Measurements from ENCODE around the gene BRIX1.
A peak's percentile ranks its signal among the peaks of the same experiment; 100 is the strongest.

Gene BRIX1, protein sequence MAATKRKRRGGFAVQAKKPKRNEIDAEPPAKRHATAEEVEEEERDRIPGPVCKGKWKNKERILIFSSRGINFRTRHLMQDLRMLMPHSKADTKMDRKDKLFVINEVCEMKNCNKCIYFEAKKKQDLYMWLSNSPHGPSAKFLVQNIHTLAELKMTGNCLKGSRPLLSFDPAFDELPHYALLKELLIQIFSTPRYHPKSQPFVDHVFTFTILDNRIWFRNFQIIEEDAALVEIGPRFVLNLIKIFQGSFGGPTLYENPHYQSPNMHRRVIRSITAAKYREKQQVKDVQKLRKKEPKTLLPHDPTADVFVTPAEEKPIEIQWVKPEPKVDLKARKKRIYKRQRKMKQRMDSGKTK

DNA sequence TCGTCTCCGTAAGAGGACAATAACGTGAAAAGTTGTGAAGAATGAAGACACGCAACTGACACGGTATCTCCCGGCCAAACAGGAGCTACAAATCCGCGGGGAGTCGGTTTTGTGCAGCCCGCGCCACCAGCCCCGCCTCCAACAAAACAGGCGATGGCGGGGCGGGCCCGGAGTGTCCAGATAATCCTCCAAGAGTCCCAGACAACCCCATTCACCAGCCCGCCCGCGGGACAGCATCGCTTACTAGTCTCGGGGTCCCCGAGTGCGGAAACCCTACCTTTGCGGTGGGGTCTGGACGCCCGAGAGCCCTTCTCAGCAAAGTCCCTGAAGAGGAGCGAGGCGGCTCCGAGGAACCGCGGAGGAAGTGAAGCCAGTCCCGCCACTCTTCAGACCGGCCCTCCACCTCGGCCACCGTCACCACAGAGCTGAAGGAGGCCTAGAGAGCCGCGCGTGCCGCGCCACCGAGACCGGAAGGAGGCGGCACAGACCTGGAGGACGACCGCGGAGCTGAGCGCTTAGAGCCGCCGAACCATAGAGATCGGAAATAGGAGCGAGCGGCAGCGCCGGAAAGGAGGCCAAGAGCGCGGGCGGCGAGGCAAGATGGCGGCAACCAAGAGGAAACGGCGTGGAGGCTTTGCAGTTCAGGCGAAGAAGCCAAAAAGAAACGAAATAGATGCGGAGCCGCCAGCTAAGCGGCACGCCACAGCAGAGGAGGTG lies at the start of gene BRIX1, which contains the start of gene RAD1:
Gene BRIX1 (plus strand): TSS at position 573 of the 717 bp plus-strand sequence. CDS start 28 bp downstream, at position 601.
Gene RAD1 (minus strand): TSS at position 366 of the 717 bp plus-strand sequence. CDS start 612 bp downstream, outside the sequence.
- DNase-seq, result peak; percentile 99

- no peak for DNase-seq
These were observed 48.5 kb upstream of the BRIX1 start for GRCh38 chr5:34866989-34867471.

DNA sequence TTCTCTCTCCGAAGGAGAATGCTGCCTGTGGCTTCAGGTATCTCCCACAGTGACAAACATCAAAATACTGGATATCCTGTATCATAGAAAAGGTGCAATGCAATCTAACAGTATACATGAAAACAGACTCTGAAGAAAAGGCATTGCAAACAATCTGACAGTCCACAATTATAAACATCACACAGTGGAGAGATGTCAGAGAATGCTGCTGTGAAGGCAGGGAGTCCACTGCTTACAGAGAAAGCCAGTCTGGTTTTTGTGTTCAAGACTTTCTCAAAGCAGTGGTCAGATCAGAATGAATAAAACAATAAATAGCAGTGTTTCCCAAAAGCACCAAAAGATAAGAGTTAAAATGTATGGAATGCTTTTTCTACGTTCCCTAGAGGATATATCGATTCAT lies 47.9 kb upstream of the BRIX1 start:
- no peak for DNase-seq

- DNase-seq, result no peak
These were observed 46.7 kb upstream of the BRIX1 start for GRCh38 chr5:34868791-34869190.

- no peak for DNase-seq
These were observed 46.3 kb upstream of the BRIX1 start for GRCh38 chr5:34869256-34869655.

- DNase-seq, result no peak
These were observed 45.1 kb upstream of the BRIX1 start for GRCh38 chr5:34870382-34870781.

- DNase-seq, result no peak
These were observed 39.2 kb upstream of the BRIX1 start for GRCh38 chr5:34876275-34876674.

- no peak for DNase-seq
These were observed 34.3 kb upstream of the BRIX1 start for GRCh38 chr5:34881246-34881645.

GRCh38 chr5:34886392-34887119 lies 29.0 kb upstream of the BRIX1 start:
- DNase-seq, result no peak

GRCh38 chr5:34889394-34889793 lies 26.1 kb upstream of the BRIX1 start:
- DNase-seq, result no peak

DNA sequence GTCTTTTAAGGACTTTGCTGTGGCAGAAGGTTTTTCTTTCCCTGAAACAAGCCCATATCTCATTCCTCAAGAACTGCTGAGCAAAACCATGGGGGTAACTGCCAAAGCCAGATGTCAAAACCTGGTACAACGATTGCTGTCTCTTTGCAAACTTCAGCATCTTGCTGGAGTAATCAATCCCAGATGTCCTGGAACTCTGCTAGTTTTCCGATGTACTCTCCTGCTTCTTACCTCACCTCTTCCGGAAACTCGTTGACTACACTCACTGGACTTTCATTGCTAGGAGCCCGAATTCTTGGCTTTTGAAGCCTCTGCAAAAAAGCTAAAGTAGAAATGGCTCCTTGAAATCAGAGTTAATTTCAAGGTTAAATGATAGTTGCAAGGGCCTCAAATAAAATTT lies 23.5 kb upstream of the BRIX1 start:
- DNase-seq, result peak; percentile 82

- no peak for DNase-seq
These were observed 23.1 kb upstream of the BRIX1 start for GRCh38 chr5:34892414-34892813.

DNA sequence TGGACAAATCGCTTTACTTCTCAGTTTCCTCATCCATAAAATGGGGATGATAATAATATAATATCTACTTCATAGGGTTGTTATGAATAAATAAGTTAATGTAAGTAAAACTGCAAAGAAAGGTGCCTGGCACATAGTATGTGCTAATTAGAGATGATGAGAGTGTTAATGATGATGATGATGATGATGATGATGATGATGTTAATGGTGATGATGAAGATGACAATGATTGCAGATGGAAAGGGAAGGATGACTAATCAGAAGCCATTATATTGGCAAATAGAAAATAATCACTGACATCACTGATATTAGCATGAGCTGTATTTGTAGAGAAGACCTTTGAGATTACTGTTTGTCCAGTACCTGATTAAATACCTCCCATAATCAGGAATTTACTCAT lies 20.8 kb upstream of the BRIX1 start:
- DNase-seq, result no peak

GRCh38 chr5:34895641-34896419 lies 19.7 kb upstream of the BRIX1 start:
- no peak for DNase-seq

GRCh38 chr5:34897646-34898045 lies 17.9 kb upstream of the BRIX1 start:
- no peak for DNase-seq

- peak; percentile 81 for DNase-seq
These were observed 17.1 kb upstream of the BRIX1 start for GRCh38 chr5:34898258-34898895.

DNA sequence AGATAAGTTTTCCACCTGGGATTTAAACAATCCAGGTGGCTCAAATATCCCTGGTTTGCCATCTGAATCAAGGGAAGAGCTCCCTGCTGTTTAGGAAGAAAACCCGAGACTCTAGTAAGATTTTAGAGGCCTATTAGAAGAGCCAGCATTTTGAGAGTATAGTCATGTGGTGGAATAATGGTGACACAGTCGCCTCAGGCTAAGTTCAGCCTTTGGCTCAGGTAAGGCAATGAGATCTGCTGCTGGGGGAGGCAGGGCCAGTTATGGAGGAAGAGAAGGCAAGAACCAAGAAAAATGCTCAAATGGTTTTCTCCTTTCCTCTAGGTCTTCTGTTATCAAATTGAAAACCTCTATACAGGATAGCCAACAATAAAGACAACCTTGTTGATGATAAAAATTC lies 16.4 kb upstream of the BRIX1 start:
- no peak for DNase-seq

- no peak for DNase-seq
These were observed 14.9 kb upstream of the BRIX1 start for GRCh38 chr5:34900652-34901051.

DNA sequence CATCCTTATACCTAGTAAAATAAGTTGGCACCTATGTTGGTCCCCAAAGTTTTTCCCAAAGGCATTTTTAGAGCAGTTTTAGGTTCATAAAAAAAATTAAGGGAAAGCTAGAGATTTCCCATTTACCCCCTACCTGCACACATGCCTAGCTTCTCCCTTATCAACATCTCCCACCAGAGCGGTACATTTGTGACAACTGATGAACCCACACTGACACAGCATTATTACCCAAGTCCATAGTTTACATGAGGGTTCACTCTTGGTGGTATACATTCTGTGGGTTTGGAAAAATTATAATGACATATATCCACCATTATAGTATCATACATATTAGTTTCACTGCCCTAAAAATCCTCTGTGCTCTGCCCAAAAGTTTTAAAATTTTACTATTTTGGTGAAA lies 12.3 kb upstream of the BRIX1 start:
- DNase-seq, result no peak

DNA sequence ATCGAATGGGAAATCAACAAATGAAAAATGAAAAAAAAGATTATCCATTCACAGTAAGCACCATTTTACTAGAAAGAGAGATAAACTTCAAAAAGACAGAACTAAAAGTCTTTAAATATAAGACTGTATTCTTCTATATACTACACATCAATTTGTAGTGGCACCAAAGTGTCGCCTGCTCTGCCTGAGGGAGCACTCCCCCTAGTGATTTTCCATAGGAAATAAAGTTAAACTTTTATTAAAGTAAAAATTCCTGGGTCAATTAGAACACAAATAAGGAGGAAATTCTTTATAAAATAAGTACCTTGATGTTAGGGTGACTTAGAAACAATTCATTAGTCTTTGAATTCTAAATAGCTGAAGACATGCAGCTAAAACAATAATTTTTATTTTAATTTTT lies 9.9 kb upstream of the BRIX1 start:
- DNase-seq, result no peak

DNA sequence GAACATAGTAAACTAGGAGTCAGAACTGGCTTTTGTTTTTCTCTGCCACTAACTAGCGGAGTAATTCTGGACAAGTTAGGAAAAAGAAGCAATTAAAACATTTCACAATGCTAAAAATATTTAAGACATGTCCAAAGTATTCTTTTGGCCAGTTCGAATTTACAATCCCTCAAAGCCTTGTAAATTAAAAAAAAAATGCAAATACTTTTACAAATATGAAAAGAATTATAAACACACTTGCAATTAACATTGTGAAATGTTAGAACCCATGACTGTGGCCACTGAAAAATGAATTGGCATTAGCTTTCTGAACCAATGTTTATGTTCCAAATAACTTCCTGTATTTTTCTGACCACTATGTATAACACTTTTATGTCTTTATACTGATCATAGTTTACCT lies 2.4 kb upstream of the BRIX1 start:
- DNase-seq, result no peak

DNA sequence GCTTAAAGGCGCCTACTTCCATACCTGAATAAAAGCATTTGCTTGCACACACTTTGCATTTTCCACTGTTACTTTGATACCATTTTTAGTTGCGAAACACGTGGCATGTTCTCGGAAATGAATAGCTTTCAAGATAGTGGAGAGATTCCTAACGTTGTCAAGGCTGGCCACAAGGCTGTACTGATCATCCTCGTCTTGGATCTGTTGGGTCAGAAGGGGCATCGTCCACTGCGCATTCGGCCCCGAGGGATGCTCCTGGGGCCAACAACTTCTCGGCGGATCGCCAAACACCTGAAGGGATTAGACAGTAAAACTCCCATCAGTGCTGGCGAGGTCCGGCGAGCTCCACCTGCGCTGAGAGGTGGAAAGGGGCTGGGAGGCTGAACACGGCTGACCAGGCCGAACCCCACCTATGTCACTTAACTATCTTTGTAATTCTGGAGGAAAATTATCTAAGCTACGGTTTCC lies 806 bp upstream of the BRIX1 start:
- peak; percentile 39 for DNase-seq
